ENCODE results near the gene FMNL1. TPM values are rescaled to one million over a fixed set of nuclear protein-coding genes. Genes with fewer than 3 reads are reported as not detected.

The FMNL1 gene
- total and polyA plus RNA-seq, 4 donors = 1.5 to 7.4 (median 4.8) TPM

DNA sequence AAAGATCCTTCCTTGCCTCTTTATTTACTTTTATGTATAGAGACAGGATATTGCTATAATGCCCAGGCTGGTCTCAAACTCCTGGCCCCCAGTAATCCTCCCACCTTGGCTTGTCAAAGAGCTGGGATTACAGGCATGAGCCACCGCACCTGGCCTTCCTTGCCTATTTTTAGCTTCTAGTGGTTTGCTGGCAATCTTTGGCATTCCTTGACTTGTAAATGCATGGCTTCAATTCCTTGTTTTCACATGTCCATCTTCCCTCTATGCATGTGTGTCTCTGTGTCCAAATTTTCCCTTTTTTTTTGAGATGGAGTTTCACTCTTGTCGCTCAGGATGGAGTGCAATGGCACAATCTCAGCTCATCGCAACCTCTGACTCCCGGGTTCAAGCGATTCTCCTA, 37.5 kb upstream of the FMNL1 start:
- TF ChIP-seq FOXA1 (IDR thresholded peaks at IDR 0.05) (no peak), SP1 (IDR thresholded peaks at IDR 0.05) (no peak), NR2F2 (IDR thresholded peaks at IDR 0.05) (no peak), FOXA2 (IDR thresholded peaks at IDR 0.05) (no peak), GABPA (IDR thresholded peaks at IDR 0.05 in 1 of 2, conservative IDR thresholded peaks at IDR 0.05 in 1 of 2) (no peak), HNF4G (IDR thresholded peaks at IDR 0.05) (no peak), JUND (IDR thresholded peaks at IDR 0.05) (no peak), YY1 (IDR thresholded peaks at IDR 0.05) (no peak), EGR1 (IDR thresholded peaks at IDR 0.05; ENCODE audit: low read depth in 2 of 2) (no peak), HNF4A (conservative IDR thresholded peaks at IDR 0.05) (no peak), RXRA (IDR thresholded peaks at IDR 0.05) (no peak), RAD21 (IDR thresholded peaks at IDR 0.05) (no peak)
- TF ChIP-seq, protein P1, sequence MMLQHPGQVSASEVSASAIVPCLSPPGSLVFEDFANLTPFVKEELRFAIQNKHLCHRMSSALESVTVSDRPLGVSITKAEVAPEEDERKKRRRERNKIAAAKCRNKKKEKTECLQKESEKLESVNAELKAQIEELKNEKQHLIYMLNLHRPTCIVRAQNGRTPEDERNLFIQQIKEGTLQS (IDR thresholded peaks at IDR 0.05) = no peak
- TF ChIP-seq, protein P2, sequence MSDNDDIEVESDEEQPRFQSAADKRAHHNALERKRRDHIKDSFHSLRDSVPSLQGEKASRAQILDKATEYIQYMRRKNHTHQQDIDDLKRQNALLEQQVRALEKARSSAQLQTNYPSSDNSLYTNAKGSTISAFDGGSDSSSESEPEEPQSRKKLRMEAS (IDR thresholded peaks at IDR 0.05) = no peak
- TF ChIP-seq, protein P3, sequence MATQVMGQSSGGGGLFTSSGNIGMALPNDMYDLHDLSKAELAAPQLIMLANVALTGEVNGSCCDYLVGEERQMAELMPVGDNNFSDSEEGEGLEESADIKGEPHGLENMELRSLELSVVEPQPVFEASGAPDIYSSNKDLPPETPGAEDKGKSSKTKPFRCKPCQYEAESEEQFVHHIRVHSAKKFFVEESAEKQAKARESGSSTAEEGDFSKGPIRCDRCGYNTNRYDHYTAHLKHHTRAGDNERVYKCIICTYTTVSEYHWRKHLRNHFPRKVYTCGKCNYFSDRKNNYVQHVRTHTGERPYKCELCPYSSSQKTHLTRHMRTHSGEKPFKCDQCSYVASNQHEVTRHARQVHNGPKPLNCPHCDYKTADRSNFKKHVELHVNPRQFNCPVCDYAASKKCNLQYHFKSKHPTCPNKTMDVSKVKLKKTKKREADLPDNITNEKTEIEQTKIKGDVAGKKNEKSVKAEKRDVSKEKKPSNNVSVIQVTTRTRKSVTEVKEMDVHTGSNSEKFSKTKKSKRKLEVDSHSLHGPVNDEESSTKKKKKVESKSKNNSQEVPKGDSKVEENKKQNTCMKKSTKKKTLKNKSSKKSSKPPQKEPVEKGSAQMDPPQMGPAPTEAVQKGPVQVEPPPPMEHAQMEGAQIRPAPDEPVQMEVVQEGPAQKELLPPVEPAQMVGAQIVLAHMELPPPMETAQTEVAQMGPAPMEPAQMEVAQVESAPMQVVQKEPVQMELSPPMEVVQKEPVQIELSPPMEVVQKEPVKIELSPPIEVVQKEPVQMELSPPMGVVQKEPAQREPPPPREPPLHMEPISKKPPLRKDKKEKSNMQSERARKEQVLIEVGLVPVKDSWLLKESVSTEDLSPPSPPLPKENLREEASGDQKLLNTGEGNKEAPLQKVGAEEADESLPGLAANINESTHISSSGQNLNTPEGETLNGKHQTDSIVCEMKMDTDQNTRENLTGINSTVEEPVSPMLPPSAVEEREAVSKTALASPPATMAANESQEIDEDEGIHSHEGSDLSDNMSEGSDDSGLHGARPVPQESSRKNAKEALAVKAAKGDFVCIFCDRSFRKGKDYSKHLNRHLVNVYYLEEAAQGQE (IDR thresholded peaks at IDR 0.05) = no peak
- TF ChIP-seq, protein P4, sequence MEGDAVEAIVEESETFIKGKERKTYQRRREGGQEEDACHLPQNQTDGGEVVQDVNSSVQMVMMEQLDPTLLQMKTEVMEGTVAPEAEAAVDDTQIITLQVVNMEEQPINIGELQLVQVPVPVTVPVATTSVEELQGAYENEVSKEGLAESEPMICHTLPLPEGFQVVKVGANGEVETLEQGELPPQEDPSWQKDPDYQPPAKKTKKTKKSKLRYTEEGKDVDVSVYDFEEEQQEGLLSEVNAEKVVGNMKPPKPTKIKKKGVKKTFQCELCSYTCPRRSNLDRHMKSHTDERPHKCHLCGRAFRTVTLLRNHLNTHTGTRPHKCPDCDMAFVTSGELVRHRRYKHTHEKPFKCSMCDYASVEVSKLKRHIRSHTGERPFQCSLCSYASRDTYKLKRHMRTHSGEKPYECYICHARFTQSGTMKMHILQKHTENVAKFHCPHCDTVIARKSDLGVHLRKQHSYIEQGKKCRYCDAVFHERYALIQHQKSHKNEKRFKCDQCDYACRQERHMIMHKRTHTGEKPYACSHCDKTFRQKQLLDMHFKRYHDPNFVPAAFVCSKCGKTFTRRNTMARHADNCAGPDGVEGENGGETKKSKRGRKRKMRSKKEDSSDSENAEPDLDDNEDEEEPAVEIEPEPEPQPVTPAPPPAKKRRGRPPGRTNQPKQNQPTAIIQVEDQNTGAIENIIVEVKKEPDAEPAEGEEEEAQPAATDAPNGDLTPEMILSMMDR (IDR thresholded peaks at IDR 0.05; ENCODE audit: low read depth, low read length, missing input control) = no peak
- TF ChIP-seq, protein P5, sequence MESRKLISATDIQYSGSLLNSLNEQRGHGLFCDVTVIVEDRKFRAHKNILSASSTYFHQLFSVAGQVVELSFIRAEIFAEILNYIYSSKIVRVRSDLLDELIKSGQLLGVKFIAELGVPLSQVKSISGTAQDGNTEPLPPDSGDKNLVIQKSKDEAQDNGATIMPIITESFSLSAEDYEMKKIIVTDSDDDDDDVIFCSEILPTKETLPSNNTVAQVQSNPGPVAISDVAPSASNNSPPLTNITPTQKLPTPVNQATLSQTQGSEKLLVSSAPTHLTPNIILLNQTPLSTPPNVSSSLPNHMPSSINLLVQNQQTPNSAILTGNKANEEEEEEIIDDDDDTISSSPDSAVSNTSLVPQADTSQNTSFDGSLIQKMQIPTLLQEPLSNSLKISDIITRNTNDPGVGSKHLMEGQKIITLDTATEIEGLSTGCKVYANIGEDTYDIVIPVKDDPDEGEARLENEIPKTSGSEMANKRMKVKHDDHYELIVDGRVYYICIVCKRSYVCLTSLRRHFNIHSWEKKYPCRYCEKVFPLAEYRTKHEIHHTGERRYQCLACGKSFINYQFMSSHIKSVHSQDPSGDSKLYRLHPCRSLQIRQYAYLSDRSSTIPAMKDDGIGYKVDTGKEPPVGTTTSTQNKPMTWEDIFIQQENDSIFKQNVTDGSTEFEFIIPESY (IDR thresholded peaks at IDR 0.05) = no peak
- Histone ChIP-seq H3K36me3 (ENCODE audit: control insufficient read depth in 4 of 4, insufficient read depth in 3 of 4, low read depth in 1 of 4, low read length in 3 of 4) (no peaks in the 10 kb centered on the region), H3K27ac (ENCODE audit: low read depth in 1 of 2, low read length in 2 of 2) (no peak overlapping the region), H3K9me3 (ENCODE audit: control insufficient read depth in 4 of 4, low read length in 3 of 4) (no peaks in the 10 kb centered on the region), H3K4me1 (ENCODE audit: control insufficient read depth in 4 of 4, insufficient read depth in 4 of 4, low read length in 3 of 4) (no peaks in the 10 kb centered on the region), H3K4me3 (ENCODE audit: low read depth in 1 of 3, low read length in 3 of 3) (no peak overlapping the region), H3K27me3 (ENCODE audit: control insufficient read depth in 4 of 4, insufficient read depth in 4 of 4, low read length in 3 of 4) (no peaks in the 10 kb centered on the region), H3K9ac (ENCODE audit: low read depth in 1 of 2, low read length in 2 of 2) (no peak overlapping the region)
- WGBS = 96% methylated on average over 5 of the region's 5 CpGs
- DNase-seq (ENCODE audit: low spot score) = no peak

All from liver (tissue), 9 donors.